ENCODE measurements around the gene TSHR. TPM values are rescaled to one million over a fixed set of nuclear protein-coding genes. Genes with fewer than 3 reads are reported as not detected.

The TSHR gene
- total RNA-seq, 1 experiment from 2014 or later = not detected

DNA sequence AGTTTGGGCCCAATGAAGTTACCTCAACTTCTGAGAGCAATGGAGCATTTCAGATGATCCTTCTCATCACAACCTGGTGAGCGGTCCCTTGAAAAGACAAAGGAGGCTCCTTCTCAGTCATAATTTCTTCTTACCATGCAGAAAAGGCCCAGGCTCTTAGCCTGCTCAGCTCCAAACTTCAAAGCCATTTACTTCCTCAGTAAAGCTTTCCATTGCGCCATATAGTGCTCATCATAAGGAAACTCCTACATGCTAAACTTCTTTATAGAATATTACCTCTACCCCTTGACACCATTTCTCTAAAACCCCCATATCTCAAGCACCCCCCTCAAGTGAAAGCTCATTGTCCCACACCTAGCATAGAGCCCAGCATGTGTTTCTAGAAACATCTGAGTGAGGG, 138.2 kb downstream of the TSHR start:
- no peak overlapping the region for H3K27ac Mint-ChIP-seq (ENCODE audit: low read depth, unreplicated experiment)
- peaks cover 22% of the 10 kb centered on the region for H3K27me3 Mint-ChIP-seq (ENCODE audit: insufficient read depth, unreplicated experiment)
- no TSS peak for BruUV-seq (replicated peaks)
- no peaks in the 10 kb centered on the region for H3K36me3 Mint-ChIP-seq (ENCODE audit: insufficient read depth, unreplicated experiment)
- H3K4me3 Mint-ChIP-seq (ENCODE audit: unreplicated experiment) = no peak overlapping the region
- TF ChIP-seq CTCF (IDR thresholded peaks at IDR 0.05; ENCODE audit: unreplicated experiment) = no peak
- no peak for DNase-seq (ENCODE audit: unreplicated experiment)
- intact Hi-C loops (cut with micrococcal nuclease) = no loop called here
- no peaks in the 10 kb centered on the region for H3K9me3 Mint-ChIP-seq (ENCODE audit: unreplicated experiment)
- POLR2A ChIA-PET = interaction anchor here (1.3 kb wide), 1 partner anchor 19 kb away, joined by 3 read pairs; no protein-coding TSS in a partner anchor
- no peaks in the 10 kb centered on the region for H3K4me1 Mint-ChIP-seq (ENCODE audit: insufficient read depth, unreplicated experiment)
- CTCF ChIA-PET = interaction anchor here (0.5 to 1.4 kb wide), 5 partner anchors 10 to 372 kb away, joined by 3 to 6 read pairs (median 3); no protein-coding TSS in a partner anchor

GRCh38 chr14:81095539-81095938, 140.1 kb downstream of the TSHR start:
- no peaks in the 10 kb centered on the region for H3K4me1 Mint-ChIP-seq (ENCODE audit: insufficient read depth, unreplicated experiment)
- no peak for DNase-seq (ENCODE audit: unreplicated experiment)
- intact Hi-C loops (cut with micrococcal nuclease) = no loop called here
- peaks cover 11% of the 10 kb centered on the region for H3K27me3 Mint-ChIP-seq (ENCODE audit: insufficient read depth, unreplicated experiment)
- no peak for TF ChIP-seq CTCF (IDR thresholded peaks at IDR 0.05; ENCODE audit: unreplicated experiment)
- no peaks in the 10 kb centered on the region for H3K9me3 Mint-ChIP-seq (ENCODE audit: unreplicated experiment)
- H3K27ac Mint-ChIP-seq (ENCODE audit: low read depth, unreplicated experiment) = no peak overlapping the region
- H3K4me3 Mint-ChIP-seq (ENCODE audit: unreplicated experiment) = no peak overlapping the region
- BruUV-seq (replicated peaks) = no TSS peak
- POLR2A ChIA-PET = no interaction called here
- CTCF ChIA-PET = no interaction called here
- no peaks in the 10 kb centered on the region for H3K36me3 Mint-ChIP-seq (ENCODE audit: insufficient read depth, unreplicated experiment)

GRCh38 chr14:81096656-81097055, 141.2 kb downstream of the TSHR start:
- H3K4me1 Mint-ChIP-seq (ENCODE audit: insufficient read depth, unreplicated experiment) = no peaks in the 10 kb centered on the region
- H3K27me3 Mint-ChIP-seq (ENCODE audit: insufficient read depth, unreplicated experiment) = peaks cover 11% of the 10 kb centered on the region
- BruUV-seq (replicated peaks) = no TSS peak
- ChIA-PET CTCF (no interaction called here), POLR2A (interaction anchor here (0.6 to 0.9 kb wide), 3 partner anchors 17 to 768 kb away, joined by 3 to 4 read pairs (median 3); no protein-coding TSS in a partner anchor)
- H3K36me3 Mint-ChIP-seq (ENCODE audit: insufficient read depth, unreplicated experiment) = no peaks in the 10 kb centered on the region
- no peak overlapping the region for H3K27ac Mint-ChIP-seq (ENCODE audit: low read depth, unreplicated experiment)
- no peak overlapping the region for H3K4me3 Mint-ChIP-seq (ENCODE audit: unreplicated experiment)
- no peak for DNase-seq (ENCODE audit: unreplicated experiment)
- H3K9me3 Mint-ChIP-seq (ENCODE audit: unreplicated experiment) = no peaks in the 10 kb centered on the region
- intact Hi-C loops (cut with micrococcal nuclease) = no loop called here
- TF ChIP-seq CTCF (IDR thresholded peaks at IDR 0.05; ENCODE audit: unreplicated experiment) = no peak

- no peaks in the 10 kb centered on the region for H3K36me3 Mint-ChIP-seq (ENCODE audit: insufficient read depth, unreplicated experiment)
- ChIA-PET POLR2A (no interaction called here), CTCF (interaction anchor here (0.6 kb wide), 1 partner anchor 100 kb away, joined by 3 read pairs; no protein-coding TSS in a partner anchor)
- TF ChIP-seq CTCF (IDR thresholded peaks at IDR 0.05; ENCODE audit: unreplicated experiment) = no peak
- no peaks in the 10 kb centered on the region for H3K27me3 Mint-ChIP-seq (ENCODE audit: insufficient read depth, unreplicated experiment)
- no TSS peak for BruUV-seq (replicated peaks)
- intact Hi-C loops (cut with micrococcal nuclease) = no loop called here
- H3K9me3 Mint-ChIP-seq (ENCODE audit: unreplicated experiment) = no peaks in the 10 kb centered on the region
- H3K4me1 Mint-ChIP-seq (ENCODE audit: insufficient read depth, unreplicated experiment) = no peaks in the 10 kb centered on the region
- H3K27ac Mint-ChIP-seq (ENCODE audit: low read depth, unreplicated experiment) = no peak overlapping the region
- no peak overlapping the region for H3K4me3 Mint-ChIP-seq (ENCODE audit: unreplicated experiment)
- no peak for DNase-seq (ENCODE audit: unreplicated experiment)
Observed at GRCh38 chr14:81102217-81102616, 146.8 kb downstream of the TSHR start.

Data from MCF 10A (cell line).